Stomach (tissue), 4 donors: ENCODE measurements around the gene ROBO2.

Source experiments
- CTCF ChIP-seq, 7 experiments: fragments of 450-650 bp in 4 of 7; fragments of 200-600 bp in 3 of 7; sonication (generic) in 3 of 7; IDR thresholded peaks; one replicate each; pipeline ENCODE4 v1.5.1; 2016 to 2019; ENCODE audit warnings: antibody characterized with exemption in 7 of 7, control low read depth in 2 of 7, mild to moderate bottlenecking in 1 of 7
- EP300 ChIP-seq: sonication (generic); formaldehyde crosslinking; IDR thresholded peaks from one replicate; pipeline ENCODE4 v1.6.1; 2017; ENCODE audit warnings: antibody characterized with exemption
- POLR2A ChIP-seq, 4 donors: fragments of 450-650 bp; IDR thresholded peaks; one replicate each; pipeline ENCODE4 v1.6.1; 2016; ENCODE audit warnings: antibody characterized with exemption in 4 of 4, control low read depth in 2 of 4, mild to moderate bottlenecking in 1 of 4, moderate library complexity in 1 of 4
- POLR2AphosphoS5 ChIP-seq, 3 donors: sonication (generic); formaldehyde crosslinking; IDR thresholded peaks; one replicate each; pipeline ENCODE4 v1.6.1; 2016; ENCODE audit warnings: antibody characterized with exemption in 3 of 3

GRCh38 chr3:76990606-76991005 lies 49.3 kb upstream of the ROBO2 start:
- TF ChIP-seq EP300 (no peak), POLR2A (IDR thresholded peaks at IDR 0.05) (no peak), CTCF (IDR thresholded peaks at IDR 0.05) (no peak), POLR2AphosphoS5 (IDR thresholded peaks at IDR 0.05) (no peak)
